KBM-7 (cell line): ENCODE data around the gene PISD.

Source experiments
- DNase-seq: peaks from one replicate; pipeline ENCODE4 v3.0.0-alpha.2; 2015
- in situ Hi-C: fragments of 300-500 bp; cut with MboI; formaldehyde crosslinking; loops from 2 replicates; pipeline ENCODE4 v1.14.3; 2020; ENCODE audit warnings: low sequenced_read_pairs, low pct_unique_long_range_greater_than_20kb, mixed read lengths

PISD gene

DNA sequence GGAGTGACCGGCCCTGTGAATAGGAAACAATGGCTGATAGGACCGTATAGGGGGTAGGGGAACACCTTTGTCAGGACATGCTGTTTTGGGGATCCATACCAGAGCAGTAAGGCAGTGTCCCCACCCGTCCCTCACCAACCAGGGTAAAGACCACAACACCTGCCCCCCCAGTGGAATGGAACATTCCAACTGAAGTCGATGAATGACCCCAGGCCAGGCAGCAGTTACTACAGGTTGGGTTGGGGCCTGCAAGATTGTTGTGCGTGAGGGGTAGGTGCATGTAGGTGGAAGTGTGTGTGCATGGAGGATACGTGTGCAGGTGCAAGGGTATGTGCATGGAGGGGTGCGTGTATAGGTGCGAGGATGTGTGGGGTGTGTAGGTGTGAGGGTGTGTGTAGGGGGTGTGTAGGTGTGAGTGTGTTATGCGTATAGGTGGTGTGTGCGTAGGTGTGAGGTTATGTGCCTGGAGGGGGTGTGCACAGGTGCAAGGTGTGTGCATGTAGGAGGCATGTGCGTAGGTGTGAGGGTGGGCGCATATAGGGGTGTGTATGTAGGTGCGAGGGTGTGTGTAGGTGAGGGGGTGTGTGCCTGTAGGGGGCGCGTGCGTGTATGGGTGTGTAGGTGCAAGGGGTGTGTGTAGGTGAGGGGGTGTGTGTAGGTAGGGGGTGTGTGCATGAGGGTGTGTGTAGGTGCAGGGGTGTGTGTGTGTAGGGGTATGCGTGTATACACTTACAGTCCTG, 32.9 kb downstream of the PISD start:
- in situ Hi-C loops = no loop called here

DNA sequence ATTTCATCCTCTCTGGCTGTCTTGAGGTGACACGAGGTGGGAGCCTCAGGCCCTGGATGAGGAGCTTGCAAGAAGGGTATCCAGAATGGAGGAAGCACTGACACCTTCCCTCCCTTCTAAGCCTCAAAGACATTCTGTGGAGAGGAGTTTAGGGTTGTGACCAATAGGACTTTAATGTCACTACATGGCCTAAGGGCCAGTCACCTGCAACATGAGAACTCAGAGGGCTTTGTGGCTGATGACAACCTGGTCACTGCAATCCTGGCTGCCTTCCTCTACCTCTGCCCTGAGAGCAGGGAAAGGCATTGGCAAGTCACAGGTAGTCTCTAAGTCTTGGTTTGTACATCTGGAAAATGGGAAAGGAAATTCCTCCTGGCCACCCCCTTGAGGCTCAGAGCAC, 33.7 kb downstream of the PISD start:
- no peak for DNase-seq
- in situ Hi-C loops = no loop called here

More for the DNA sequence above, 32.9 kb downstream of the PISD start:
- DNase-seq = no peak

- no peak for DNase-seq
- in situ Hi-C loops = no loop called here
Measured at GRCh38 chr22:31627223-31627731, 34.7 kb downstream of the PISD start.

- in situ Hi-C loops = no loop called here
- no peak for DNase-seq
Measured at GRCh38 chr22:31626427-31627150, 35.4 kb downstream of the PISD start.

- in situ Hi-C loops = no loop called here
- no peak for DNase-seq
Measured at GRCh38 chr22:31625661-31626426, 36.2 kb downstream of the PISD start.

- in situ Hi-C loops = no loop called here
- no peak for DNase-seq
Measured at GRCh38 chr22:31625257-31625640, 36.8 kb downstream of the PISD start.

GRCh38 chr22:31623592-31624304, 38.3 kb downstream of the PISD start:
- in situ Hi-C loops = no loop called here
- no peak for DNase-seq

GRCh38 chr22:31622980-31623379, 39.0 kb downstream of the PISD start:
- in situ Hi-C loops = no loop called here
- no peak for DNase-seq

- in situ Hi-C loops = no loop called here
- DNase-seq = no peak
Measured at GRCh38 chr22:31621507-31622124, 40.4 kb downstream of the PISD start.

DNA sequence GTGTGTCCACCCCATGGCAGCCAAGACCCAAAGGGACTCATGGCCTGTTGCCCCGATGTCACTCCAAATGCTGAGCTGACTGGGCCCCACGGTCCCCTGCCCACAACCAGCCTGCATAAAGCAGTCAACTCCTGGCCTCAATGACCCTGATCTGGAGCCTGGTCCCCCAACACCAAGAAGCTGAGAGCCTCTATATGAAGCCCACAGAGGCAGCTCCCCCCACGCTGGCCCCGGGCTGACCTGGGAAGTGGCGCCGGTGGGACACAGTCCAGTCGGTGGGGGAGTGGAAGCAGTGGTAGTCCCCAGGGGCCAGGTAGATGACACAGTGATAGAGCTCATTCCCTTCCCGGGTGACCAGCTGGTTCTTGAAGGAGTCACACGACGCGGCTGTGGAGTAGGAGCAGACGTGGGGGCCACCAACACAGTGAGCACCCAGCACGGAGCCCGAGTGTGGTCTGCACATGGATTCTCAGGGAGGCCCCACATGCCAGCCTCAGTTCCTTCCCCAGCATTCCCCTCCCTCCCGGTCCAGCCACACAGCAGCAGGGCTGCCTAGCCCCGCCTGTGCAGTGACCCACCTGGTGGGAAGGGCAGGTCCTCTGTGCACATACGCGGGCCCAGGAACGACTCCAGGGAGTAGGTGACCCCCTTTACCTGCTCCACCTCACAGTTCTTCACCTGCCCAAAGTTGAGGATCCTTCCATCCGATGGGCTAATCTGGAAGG, 41.1 kb downstream of the PISD start:
- in situ Hi-C loops = no loop called here
- DNase-seq = no peak

GRCh38 chr22:31619611-31620300, 42.3 kb downstream of the PISD start:
- no peak for DNase-seq
- in situ Hi-C loops = no loop called here

- in situ Hi-C loops = no loop called here
- DNase-seq = no peak
Measured at GRCh38 chr22:31618471-31619176, 43.4 kb downstream of the PISD start.

DNA sequence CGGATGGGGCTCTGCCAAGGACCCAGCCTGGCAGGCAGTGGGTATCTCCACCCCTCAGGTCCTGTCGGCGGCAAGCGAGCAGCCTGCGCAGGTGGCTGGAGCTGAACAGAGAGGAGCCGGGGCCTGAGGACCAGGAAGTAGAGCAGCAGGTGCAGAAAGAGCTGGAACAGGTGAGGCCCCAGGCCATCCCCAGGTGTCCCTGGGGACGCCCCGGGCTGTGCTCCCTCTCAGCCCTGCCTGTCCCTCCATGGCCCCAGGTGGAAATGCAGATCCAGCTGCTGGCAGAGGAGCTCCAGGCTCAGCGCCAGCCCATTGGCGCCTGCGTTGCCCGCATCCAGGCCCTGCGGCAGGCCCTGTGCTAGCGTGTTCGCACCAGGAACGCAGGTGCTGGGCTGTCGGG, 44.0 kb downstream of the PISD start:
- DNase-seq = no peak
- in situ Hi-C loops = no loop called here

DNA sequence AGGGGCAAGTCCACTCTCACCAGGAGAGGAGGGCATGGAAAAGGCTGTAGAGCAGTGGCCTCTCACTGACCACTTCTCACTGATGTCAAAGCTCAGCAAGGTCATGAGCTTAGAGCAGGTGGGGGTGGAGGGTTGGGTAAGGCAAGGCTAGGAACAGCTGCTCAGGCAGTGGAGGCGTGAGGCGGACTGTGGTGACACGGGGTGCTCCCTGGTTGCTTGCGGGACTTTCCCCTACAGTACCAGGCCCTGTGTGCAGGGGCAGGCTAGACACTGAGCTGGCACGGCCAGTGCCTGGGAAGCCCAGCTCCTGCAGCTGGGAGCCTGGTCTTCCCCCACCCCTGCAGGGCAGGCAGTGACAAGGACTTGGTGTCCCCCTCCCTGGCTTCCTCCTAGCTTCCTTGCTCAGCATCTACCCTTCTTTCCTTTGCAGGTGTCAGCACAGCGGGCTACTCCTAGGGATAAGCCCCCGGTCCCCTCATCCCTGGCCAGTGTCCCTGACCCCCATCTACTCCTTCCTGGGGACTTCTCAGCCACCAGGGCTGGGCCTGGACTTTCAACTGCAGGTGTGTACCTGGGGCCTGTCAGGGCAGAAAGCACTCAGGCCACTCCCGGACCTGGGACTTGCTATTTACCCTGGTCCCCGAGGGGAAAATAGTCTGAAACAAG, 45.6 kb downstream of the PISD start:
- no peak for DNase-seq
- in situ Hi-C loops = no loop called here

GRCh38 chr22:31615940-31616314, 46.1 kb downstream of the PISD start:
- no peak for DNase-seq
- in situ Hi-C loops = no loop called here

- DNase-seq = no peak
- in situ Hi-C loops = no loop called here
Measured at GRCh38 chr22:31615491-31615860, 46.5 kb downstream of the PISD start.
